ENCODE data around the gene TBPL1.

The TBPL1 gene

DNA sequence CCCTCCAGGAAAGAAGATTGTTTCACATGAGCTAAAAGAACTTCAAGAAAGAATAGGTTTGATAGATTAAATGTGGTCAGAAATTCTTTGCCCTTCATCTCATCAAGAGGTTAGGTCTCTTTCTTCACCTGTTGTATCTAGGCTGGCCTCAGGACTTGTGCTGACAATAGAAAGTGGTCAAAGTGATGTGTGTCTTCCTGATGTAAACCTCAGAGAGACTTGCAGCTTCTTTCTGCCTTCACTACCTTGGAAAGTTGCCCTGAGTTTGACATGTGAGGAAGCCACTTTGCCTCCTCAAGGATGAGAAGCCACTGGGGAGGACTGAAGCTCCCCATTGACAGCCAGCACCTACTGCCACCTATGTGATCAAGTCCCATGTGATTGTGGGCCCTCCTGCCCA is 46.3 kb downstream of the TBPL1 start:
- H3K27ac ChIP-seq: no peak overlapping the region
- TF ChIP-seq, protein P1, sequence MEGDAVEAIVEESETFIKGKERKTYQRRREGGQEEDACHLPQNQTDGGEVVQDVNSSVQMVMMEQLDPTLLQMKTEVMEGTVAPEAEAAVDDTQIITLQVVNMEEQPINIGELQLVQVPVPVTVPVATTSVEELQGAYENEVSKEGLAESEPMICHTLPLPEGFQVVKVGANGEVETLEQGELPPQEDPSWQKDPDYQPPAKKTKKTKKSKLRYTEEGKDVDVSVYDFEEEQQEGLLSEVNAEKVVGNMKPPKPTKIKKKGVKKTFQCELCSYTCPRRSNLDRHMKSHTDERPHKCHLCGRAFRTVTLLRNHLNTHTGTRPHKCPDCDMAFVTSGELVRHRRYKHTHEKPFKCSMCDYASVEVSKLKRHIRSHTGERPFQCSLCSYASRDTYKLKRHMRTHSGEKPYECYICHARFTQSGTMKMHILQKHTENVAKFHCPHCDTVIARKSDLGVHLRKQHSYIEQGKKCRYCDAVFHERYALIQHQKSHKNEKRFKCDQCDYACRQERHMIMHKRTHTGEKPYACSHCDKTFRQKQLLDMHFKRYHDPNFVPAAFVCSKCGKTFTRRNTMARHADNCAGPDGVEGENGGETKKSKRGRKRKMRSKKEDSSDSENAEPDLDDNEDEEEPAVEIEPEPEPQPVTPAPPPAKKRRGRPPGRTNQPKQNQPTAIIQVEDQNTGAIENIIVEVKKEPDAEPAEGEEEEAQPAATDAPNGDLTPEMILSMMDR (IDR thresholded peaks at IDR 0.05): no peak
- no peak for DNase-seq (ENCODE audit: low spot score)
- H3K4me3 ChIP-seq: no peak overlapping the region

DNA sequence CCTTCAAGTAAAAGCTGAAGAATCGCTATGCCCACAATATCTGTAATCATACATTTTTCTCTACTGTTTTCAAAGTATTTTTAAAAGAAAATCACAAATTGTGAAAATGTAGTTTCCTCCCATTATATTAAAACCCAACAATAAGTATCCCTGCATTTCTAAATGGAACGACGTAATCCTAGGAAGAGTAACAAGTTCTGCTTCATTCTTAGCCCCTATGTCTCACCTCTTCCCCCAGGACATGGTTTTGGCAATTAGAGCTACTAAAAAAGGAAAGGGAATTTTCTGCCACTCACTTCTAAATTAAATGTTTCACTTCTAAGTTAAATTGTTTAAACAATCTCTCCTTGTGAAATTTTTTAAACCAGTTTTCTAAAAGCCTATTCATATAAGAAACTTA is 47.4 kb downstream of the TBPL1 start:
- TF ChIP-seq, protein P1 (IDR thresholded peaks at IDR 0.05): no peak
- DNase-seq (ENCODE audit: low spot score): no peak
- Histone ChIP-seq H3K4me3 (no peak overlapping the region), H3K27ac (no peak overlapping the region)

DNA sequence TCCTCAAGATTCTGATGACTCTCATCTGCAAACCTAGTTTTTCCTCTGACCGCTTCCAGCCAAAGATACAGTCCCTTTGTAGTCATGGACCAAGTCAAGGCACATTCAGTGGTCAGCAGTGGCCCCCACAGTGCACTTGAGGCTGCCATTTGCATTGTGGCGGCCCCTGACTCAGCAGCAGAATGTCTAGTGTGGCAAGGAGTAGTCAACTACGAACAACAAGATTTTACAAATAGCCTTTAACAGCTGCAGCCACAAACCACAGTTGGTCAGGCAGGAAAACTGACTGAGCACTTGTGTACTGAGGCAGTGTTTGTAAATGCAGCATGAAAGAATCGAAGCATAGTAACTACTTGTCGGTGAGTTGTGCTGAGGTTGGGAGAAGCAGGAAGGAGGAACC is 49.8 kb downstream of the TBPL1 start:
- Histone ChIP-seq H3K4me3 (no peak overlapping the region), H3K27ac (no peak overlapping the region)
- no peak for DNase-seq (ENCODE audit: low spot score)
- TF ChIP-seq, protein P1 (IDR thresholded peaks at IDR 0.05): no peak

DNA sequence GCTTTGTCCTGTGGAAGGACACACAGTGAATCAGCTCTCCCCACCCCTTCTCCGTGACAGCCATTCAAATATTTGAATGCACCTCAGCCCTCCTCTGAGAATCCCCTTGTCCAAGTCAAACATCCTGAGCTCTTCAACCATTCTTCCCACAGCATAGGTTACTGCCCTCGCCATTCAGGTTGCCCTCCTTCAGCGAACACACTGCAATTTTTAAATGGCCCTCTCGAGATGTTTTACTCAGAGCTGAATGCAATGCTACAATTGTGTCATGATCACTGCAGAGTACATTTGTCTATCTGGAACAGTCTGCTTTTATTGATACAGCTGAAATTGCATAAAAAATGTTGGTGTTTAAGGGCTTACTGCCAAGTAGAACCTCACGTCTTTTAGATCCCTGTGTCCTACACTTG is 50.5 kb downstream of the TBPL1 start:
- TF ChIP-seq, protein P1 (IDR thresholded peaks at IDR 0.05): no peak
- no peak for DNase-seq (ENCODE audit: low spot score)
- Histone ChIP-seq H3K4me3 (no peak overlapping the region), H3K27ac (no peak overlapping the region)

DNA sequence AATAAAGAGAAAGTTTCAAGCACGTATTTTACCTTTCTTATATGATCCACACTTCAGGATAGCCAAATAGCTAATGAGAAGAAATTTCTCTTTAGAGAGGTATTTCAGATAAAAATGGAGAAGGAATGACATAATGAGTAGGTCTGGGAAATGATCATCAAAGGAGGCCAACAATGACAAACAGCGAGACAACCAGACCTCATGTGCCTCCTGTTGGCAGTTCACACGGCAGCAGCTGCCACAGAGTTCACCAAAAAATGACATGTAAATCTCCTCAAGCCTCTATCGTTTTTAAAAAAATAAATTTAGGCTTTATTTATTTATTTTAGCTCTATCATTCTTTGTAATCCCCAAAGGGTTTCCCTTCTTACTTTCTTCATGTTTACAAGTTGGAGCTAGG is 51.7 kb downstream of the TBPL1 start:
- no peak overlapping the region for H3K4me3 ChIP-seq
- no peak overlapping the region for H3K27ac ChIP-seq
- DNase-seq (ENCODE audit: low spot score): no peak
- TF ChIP-seq, protein P1 (IDR thresholded peaks at IDR 0.05): no peak

DNA sequence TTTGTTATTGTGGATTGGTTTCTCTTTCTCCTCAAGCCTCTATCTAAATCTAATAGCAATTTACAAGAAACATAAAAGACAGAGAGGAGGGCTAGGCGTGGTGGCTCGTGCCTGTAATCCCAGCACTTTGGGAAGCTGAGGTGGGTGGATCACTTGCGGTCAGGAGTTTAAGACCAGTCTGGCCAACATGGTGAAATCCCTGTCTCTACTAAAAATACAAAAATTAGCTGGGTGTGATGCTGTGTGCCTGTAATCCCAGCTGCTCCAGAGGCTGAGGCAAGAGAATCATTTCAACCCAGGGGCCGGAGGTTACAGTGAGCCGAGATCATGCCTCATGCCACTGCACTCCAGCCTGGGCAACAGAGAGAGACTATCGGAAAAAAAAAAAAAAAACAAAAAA is 52.8 kb downstream of the TBPL1 start:
- no peak for DNase-seq (ENCODE audit: low spot score)
- H3K4me3 ChIP-seq: no peak overlapping the region
- H3K27ac ChIP-seq: no peak overlapping the region
- TF ChIP-seq, protein P1 (IDR thresholded peaks at IDR 0.05): no peak

DNA sequence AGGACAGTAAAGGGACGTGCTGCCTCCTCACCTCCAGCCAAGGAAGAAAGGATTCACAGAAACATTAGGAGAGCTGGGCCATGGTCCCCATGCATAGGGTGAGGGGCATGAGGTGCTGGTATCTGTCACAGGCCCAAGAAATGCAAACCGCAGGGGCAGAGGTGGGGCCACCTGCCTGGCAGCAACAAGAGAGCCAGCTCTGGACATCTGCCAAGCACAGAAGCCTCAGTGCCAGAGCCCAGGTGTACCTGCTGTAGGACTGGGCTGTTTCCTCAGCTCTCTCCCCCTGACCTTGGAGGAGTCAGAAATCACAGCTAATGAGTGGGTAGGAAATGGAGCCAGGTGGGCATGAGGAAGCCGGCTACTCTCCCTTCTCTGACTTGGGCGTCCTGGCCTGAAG is 54.1 kb downstream of the TBPL1 start:
- DNase-seq (ENCODE audit: low spot score): no peak
- H3K27ac ChIP-seq: no peak overlapping the region

More for the DNA sequence above, 54.1 kb downstream of the TBPL1 start:
- no peak overlapping the region for H3K4me3 ChIP-seq
- TF ChIP-seq, protein P1 (IDR thresholded peaks at IDR 0.05): no peak
